Kidney glomerular epithelial cell (primary cell): ENCODE results near the gene C16orf96.

Source experiments
- DNase-seq: peaks from one replicate; lab custom pipeline; 2025; lab: John Stamatoyannopoulos, UW

Gene C16orf96

GRCh38 chr16:4618645-4619418 lies 62.7 kb downstream of the C16orf96 start:
- no peak for DNase-seq

- no peak for DNase-seq
Observed at GRCh38 chr16:4623593-4623992, 67.5 kb downstream of the C16orf96 start.

GRCh38 chr16:4624015-4624826 lies 68.1 kb downstream of the C16orf96 start, which contains the start of gene MGRN1:
Gene MGRN1, plus strand, starts transcription at chr16:4624826. Its CDS starts 135 bp downstream, at chr16:4624961.
- peak; percentile 96 for DNase-seq

- DNase-seq, result peak; percentile 7
Observed at GRCh38 chr16:4624827-4625559, 68.9 kb downstream of the C16orf96 start.

DNA sequence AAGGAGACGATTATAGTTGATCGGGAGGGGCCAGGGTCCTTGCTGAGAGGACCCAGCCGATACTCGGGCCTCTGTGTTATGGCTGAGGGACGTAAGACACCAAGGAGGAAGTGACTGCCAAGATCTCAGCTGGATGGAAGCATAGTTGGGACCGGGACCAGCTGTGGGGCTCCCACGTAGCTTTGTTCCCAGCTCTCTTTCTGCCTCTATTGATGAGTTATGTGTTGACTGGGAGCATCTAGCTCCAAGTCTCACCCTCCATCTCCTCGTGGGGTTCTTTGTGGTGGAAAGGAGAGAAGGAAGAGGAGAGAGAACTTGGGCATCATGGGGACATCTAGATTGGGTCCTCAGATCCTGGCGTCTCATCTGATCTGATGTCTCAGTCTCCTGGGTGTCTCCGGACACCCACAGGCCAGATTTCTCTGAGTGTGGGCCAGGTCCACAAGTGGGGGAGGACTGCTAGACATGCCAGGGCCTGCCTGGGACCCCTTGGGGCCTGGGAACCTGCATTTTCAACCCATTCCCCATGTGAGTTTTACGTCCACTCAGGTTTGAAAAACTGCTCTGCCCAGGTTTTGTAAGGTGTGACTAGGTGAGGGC lies 69.5 kb downstream of the C16orf96 start:
- DNase-seq, result no peak

GRCh38 chr16:4626396-4626795 lies 70.3 kb downstream of the C16orf96 start:
- no peak for DNase-seq

GRCh38 chr16:4628283-4628682 lies 72.1 kb downstream of the C16orf96 start:
- DNase-seq, result no peak

- DNase-seq, result no peak
Observed at GRCh38 chr16:4631444-4631843, 75.3 kb downstream of the C16orf96 start.

DNA sequence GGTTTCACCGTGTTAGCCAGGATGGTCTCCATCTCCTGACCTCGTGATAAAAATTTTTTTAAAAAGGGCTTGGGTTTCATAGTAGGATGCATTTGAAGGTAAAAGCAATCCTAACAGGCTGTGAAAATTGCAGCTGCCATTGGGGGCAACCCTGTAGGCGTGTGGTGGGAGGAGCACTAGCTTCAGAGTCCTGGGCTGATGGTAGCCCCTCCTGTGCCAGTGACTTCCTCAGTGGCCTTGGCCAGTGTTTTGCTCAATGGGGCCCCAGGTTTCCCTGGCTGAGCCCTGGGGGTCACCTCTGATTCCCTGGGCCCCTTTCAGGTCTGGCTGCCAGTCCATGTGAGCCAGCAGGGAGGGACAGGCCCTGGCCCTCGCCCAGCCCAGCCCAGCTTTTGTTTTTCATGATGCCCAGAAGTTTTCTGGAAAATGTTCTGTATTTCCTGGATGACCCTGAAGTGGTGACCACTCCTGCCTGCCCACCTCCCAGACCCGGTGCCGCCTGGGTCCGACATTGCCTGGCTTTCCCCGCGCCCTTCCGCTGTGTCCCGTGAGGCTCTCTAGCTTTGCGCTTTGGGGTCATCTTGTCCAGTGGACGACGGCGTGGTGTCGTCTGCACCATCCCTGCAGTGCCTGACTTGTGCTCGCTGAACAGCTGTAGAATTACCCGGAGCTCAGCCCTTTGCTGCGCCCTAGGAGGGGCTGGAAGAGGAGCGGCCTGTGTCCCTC lies 77.9 kb downstream of the C16orf96 start:
- no peak for DNase-seq

GRCh38 chr16:4634768-4635167 lies 78.6 kb downstream of the C16orf96 start:
- no peak for DNase-seq

GRCh38 chr16:4636196-4636595 lies 80.1 kb downstream of the C16orf96 start:
- DNase-seq, result no peak

DNA sequence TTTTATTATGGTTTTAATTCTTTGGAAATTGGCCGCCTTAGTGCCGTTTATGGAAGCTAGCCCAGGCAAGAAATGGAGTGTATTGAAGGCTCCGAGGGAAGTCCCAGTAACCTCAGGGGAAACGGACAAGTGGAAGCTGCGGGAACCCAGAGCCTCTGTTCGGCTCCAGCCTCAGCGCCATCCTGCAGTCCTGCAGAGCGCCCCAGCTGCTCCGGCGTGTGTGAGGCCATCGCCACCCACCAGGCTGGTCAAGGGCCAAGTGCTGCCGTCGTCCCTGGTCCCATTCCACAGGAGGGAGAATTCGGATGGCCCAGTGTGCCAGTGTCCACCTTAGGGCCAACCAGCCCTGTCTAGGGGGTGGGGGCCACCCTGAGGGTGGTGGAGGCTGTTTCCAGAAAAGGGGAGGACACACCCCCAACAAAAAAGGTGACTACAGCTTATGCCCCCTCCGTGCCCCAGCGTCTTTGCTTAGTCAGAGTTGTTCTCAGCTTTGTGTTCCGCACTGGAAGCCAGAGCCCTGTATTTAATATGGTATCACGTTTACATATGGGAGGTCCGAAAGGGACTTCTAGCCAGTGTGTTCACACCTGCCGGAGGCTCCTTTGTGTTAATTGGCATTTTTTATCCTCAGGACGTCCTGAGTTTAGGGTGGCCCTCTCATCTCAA lies 81.5 kb downstream of the C16orf96 start:
- no peak for DNase-seq

- DNase-seq, result no peak
Observed at GRCh38 chr16:4639899-4640509, 83.9 kb downstream of the C16orf96 start.

DNA sequence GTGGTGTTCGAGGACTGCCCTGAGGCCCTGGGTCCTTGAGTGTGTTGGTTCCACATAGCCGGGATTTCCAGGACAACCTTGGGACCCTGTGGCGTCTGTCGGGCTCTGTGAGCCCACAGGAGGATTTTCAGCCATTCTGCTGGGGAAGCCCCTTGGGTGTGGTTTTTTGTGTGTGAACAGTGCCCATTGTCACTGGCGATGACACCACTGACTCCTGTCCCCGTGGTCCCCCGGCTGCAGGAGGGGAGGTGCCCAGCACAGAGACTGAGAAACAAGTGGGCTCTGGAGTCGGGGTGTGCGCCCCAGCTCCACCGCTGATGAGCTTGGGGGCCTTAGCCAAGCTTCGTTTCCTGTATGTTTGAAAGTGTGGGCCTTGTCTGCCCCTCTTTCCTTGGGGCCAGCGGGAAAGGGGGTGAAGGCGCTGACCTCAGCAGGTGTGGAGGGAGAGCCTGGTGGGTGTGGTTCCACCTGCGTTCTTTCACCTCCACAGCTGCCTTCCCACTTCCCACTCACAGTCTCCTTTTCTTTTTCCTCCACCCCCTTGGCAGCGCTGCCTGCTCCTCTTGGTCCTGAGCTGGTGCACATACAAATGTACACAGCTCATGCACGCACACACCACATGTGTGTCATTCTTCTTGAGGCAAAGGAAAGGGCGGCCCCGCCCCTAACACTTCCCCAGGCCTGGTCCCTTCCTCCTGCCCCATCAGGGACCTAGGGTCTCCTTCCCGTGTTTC lies 84.6 kb downstream of the C16orf96 start:
- no peak for DNase-seq

- DNase-seq, result no peak
Observed at GRCh38 chr16:4641306-4641687, 85.2 kb downstream of the C16orf96 start.

GRCh38 chr16:4641895-4642294 lies 85.8 kb downstream of the C16orf96 start:
- DNase-seq, result no peak

GRCh38 chr16:4646773-4647643 lies 90.9 kb downstream of the C16orf96 start:
- no peak for DNase-seq

- DNase-seq, result no peak
Observed at GRCh38 chr16:4647644-4647980, 91.5 kb downstream of the C16orf96 start.

DNA sequence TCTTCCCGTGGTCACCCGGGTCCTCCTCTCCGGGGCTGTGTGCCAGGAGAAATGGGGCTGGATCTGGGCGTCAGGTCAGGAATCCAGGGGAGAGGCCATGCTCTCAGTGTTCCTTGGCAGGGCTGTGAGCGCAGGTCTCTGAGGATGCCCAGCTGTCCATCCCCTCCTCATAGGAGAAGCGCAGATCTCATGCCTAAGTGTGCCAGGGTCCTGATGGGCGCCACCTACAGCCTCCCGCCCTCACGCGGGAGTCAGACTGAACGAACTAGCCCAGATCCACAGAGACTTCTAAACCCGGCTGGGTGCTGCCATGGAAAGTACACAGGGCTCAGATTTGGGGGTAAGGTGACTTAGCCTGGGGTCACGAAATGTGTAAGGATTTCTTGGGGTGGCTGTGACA lies 92.8 kb downstream of the C16orf96 start:
- no peak for DNase-seq
